SK-N-SH treated with all-trans-retinoic acid at 6 μM for 48 hours (cell line): ENCODE results near the gene NKTR.

Experiments
- ATAC-seq: fragments of 200-7000 bp; cut with Tn5 transposase; 3 replicates; pipeline ENCODE4 v1.9.1; 2020; ENCODE audit warnings: mild to moderate bottlenecking, moderate library complexity
- ARNTL ChIP-seq: fragments of 450-650 bp; formaldehyde crosslinking; IDR thresholded peaks from 2 replicates; pipeline ENCODE4 v1.5.0; 2020; ENCODE audit warnings: low read depth, mild to moderate bottlenecking, moderate library complexity, borderline replicate concordance
- BACH2 ChIP-seq: fragments of 250-450 bp; sonication (Bioruptor Pico); IDR thresholded peaks from 2 replicates; pipeline ENCODE4 v1.9.0; 2021; ENCODE audit warnings: mild to moderate bottlenecking, borderline replicate concordance
- CSDC2 ChIP-seq: fragments of 250-450 bp; sonication (Bioruptor Pico); IDR thresholded peaks from 2 replicates; pipeline ENCODE4 v1.5.0; 2020; ENCODE audit warnings: mild to moderate bottlenecking, moderate library complexity
- CSRNP3 ChIP-seq: fragments of 250-450 bp; sonication (Bioruptor Pico); IDR thresholded peaks from 2 replicates; pipeline ENCODE4 v1.5.1; 2021; ENCODE audit warnings: mild to moderate bottlenecking, moderate library complexity
- ESRRG ChIP-seq: fragments of 250-450 bp; sonication (Bioruptor Pico); IDR thresholded peaks from 2 replicates; pipeline ENCODE4 v1.6.1; 2021; ENCODE audit warnings: mild to moderate bottlenecking
- GLIS3 ChIP-seq: fragments of 250-450 bp; sonication (Bioruptor Pico); IDR thresholded peaks from 2 replicates; pipeline ENCODE4 v1.5.0; 2020; ENCODE audit warnings: mild to moderate bottlenecking, moderate library complexity
- ISL1 ChIP-seq: fragments of 250-450 bp; sonication (Bioruptor Pico); IDR thresholded peaks from 2 replicates; pipeline ENCODE4 v2.1.2; 2022; ENCODE audit warnings: mild to moderate bottlenecking, moderate library complexity
- OSR1 ChIP-seq: fragments of 250-450 bp; sonication (Bioruptor Pico); IDR thresholded peaks from 2 replicates; pipeline ENCODE4 v1.8.0; 2022; ENCODE audit warnings: moderate library complexity, mild to moderate bottlenecking, inconsistent platforms
- PATZ1 ChIP-seq: fragments of 250-450 bp; sonication (Bioruptor Pico); IDR thresholded peaks from 2 replicates; pipeline ENCODE4 v1.8.0; 2020; ENCODE audit warnings: mild to moderate bottlenecking, moderate library complexity, borderline replicate concordance
- PPARA ChIP-seq: fragments of 250-450 bp; sonication (Bioruptor Pico); IDR thresholded peaks from 2 replicates; pipeline ENCODE4 v1.5.0; 2020; ENCODE audit warnings: mild to moderate bottlenecking, borderline replicate concordance
- RARB ChIP-seq: fragments of 250-450 bp; sonication (Bioruptor Pico); IDR thresholded peaks from 2 replicates; pipeline ENCODE4 v1.8.0; 2021; ENCODE audit warnings: mild to moderate bottlenecking, moderate library complexity
- SNAI2 ChIP-seq: fragments of 250-450 bp; sonication (Bioruptor Pico); IDR thresholded peaks from 2 replicates; pipeline ENCODE4 v1.5.0; 2020; ENCODE audit warnings: mild to moderate bottlenecking, moderate library complexity
- TOX ChIP-seq: fragments of 250-450 bp; sonication (Bioruptor Pico); IDR thresholded peaks from 2 replicates; pipeline ENCODE4 v1.8.0; 2021; ENCODE audit warnings: mild to moderate bottlenecking, moderate library complexity, borderline replicate concordance
- TSHZ2 ChIP-seq: fragments of 250-450 bp; sonication (Bioruptor Pico); IDR thresholded peaks from 2 replicates; pipeline ENCODE4 v1.5.0; 2020; ENCODE audit warnings: mild to moderate bottlenecking, moderate library complexity
- ZC3H10 ChIP-seq: fragments of 250-450 bp; sonication (Bioruptor Pico); IDR thresholded peaks from 2 replicates; pipeline ENCODE4 v1.5.1; 2021; ENCODE audit warnings: mild to moderate bottlenecking, moderate library complexity
- ZFP3 ChIP-seq: fragments of 250-450 bp; sonication (Bioruptor Pico); IDR thresholded peaks from 2 replicates; pipeline ENCODE4 v1.5.0; 2020; ENCODE audit warnings: mild to moderate bottlenecking, moderate library complexity
- ZFP30 ChIP-seq: fragments of 450-650 bp; formaldehyde crosslinking; IDR thresholded peaks from 2 replicates; pipeline ENCODE4 v1.5.0; 2022; ENCODE audit warnings: mild to moderate bottlenecking, moderate library complexity
- ZNF565 ChIP-seq: fragments of 450-650 bp; formaldehyde crosslinking; conservative IDR thresholded peaks from 2 replicates; pipeline ENCODE4 v1.5.0; 2020; ENCODE audit warnings: low read depth, mild to moderate bottlenecking, moderate library complexity
- ZNF8 ChIP-seq: fragments of 450-650 bp; formaldehyde crosslinking; IDR thresholded peaks from 2 replicates; pipeline ENCODE4 v1.5.0; 2020; ENCODE audit warnings: mild to moderate bottlenecking, moderate library complexity
- TF ChIP-seq, protein P1 (sequence below): fragments of 250-450 bp; sonication (Bioruptor Pico); IDR thresholded peaks from 2 replicates; pipeline ENCODE4 v1.5.1; 2020; ENCODE audit warnings: low read depth, mild to moderate bottlenecking, moderate library complexity
- TF ChIP-seq, protein P2 (sequence below): fragments of 250-450 bp; sonication (Bioruptor Pico); IDR thresholded peaks from 2 replicates; pipeline ENCODE4 v1.8.0; 2021; ENCODE audit warnings: low read depth, mild to moderate bottlenecking, moderate library complexity, borderline replicate concordance

The NKTR gene

GRCh38 chr3:42663581-42664437, 63.3 kb downstream of the NKTR start:
- TF ChIP-seq ESRRG (CRISPR knock-in tag) (no peak), GLIS3 (CRISPR knock-in tag) (no peak), SNAI2 (CRISPR knock-in tag) (no peak), ZFP30 (CRISPR knock-in tag) (no peak), TSHZ2 (CRISPR knock-in tag) (no peak), ARNTL (CRISPR knock-in tag) (no peak), OSR1 (CRISPR knock-in tag) (no peak), ZC3H10 (CRISPR knock-in tag) (no peak), ZFP3 (CRISPR knock-in tag) (no peak), RARB (CRISPR knock-in tag) (no peak), ISL1 (CRISPR knock-in tag) (no peak), CSDC2 (CRISPR knock-in tag) (no peak), BACH2 (no peak), ZNF565 (CRISPR knock-in tag) (no peak), PPARA (no peak), TOX (no peak)
- TF ChIP-seq, protein P1, sequence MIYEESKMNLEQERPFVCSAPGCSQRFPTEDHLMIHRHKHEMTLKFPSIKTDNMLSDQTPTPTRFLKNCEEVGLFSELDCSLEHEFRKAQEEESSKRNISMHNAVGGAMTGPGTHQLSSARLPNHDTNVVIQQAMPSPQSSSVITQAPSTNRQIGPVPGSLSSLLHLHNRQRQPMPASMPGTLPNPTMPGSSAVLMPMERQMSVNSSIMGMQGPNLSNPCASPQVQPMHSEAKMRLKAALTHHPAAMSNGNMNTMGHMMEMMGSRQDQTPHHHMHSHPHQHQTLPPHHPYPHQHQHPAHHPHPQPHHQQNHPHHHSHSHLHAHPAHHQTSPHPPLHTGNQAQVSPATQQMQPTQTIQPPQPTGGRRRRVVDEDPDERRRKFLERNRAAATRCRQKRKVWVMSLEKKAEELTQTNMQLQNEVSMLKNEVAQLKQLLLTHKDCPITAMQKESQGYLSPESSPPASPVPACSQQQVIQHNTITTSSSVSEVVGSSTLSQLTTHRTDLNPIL (CRISPR knock-in tag) = no peak
- TF ChIP-seq, protein P2, sequence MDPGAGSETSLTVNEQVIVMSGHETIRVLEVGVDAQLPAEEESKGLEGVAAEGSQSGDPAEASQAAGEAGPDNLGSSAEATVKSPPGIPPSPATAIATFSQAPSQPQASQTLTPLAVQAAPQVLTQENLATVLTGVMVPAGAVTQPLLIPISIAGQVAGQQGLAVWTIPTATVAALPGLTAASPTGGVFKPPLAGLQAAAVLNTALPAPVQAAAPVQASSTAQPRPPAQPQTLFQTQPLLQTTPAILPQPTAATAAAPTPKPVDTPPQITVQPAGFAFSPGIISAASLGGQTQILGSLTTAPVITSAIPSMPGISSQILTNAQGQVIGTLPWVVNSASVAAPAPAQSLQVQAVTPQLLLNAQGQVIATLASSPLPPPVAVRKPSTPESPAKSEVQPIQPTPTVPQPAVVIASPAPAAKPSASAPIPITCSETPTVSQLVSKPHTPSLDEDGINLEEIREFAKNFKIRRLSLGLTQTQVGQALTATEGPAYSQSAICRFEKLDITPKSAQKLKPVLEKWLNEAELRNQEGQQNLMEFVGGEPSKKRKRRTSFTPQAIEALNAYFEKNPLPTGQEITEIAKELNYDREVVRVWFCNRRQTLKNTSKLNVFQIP = no peak
- ATAC-seq = no peak

GRCh38 chr3:42664438-42664803, 63.9 kb downstream of the NKTR start:
- no peak for ATAC-seq
- no peak for TF ChIP-seq SNAI2 (CRISPR knock-in tag)
- TF ChIP-seq PPARA = no peak
- TF ChIP-seq ARNTL (CRISPR knock-in tag) = no peak
- no peak for TF ChIP-seq TOX
- no peak for TF ChIP-seq PATZ1 (CRISPR knock-in tag)
- TF ChIP-seq BACH2 = no peak
- TF ChIP-seq CSRNP3 (CRISPR knock-in tag) = no peak
- no peak for TF ChIP-seq ZFP3 (CRISPR knock-in tag)
- no peak for TF ChIP-seq RARB (CRISPR knock-in tag)
- no peak for TF ChIP-seq ZC3H10 (CRISPR knock-in tag)
- TF ChIP-seq TSHZ2 (CRISPR knock-in tag) = no peak
- TF ChIP-seq ESRRG (CRISPR knock-in tag) = no peak
- TF ChIP-seq ZNF8 (CRISPR knock-in tag) = no peak
